ENCODE results near the gene ZBTB38. TPM values are rescaled to one million over a fixed set of nuclear protein-coding genes. Genes with fewer than 3 reads are reported as not detected.

The ZBTB38 gene
- total and polyA plus RNA-seq, 2 of the 13 experiments (the other 11 are each of a cell fraction or from before 2014, with no cell fraction given): 26.8 to 51.7 TPM

GRCh38 chr3:141370065-141370533, 1.8 kb downstream of the ZBTB38 start (continued):
- TF ChIP-seq, protein P1, sequence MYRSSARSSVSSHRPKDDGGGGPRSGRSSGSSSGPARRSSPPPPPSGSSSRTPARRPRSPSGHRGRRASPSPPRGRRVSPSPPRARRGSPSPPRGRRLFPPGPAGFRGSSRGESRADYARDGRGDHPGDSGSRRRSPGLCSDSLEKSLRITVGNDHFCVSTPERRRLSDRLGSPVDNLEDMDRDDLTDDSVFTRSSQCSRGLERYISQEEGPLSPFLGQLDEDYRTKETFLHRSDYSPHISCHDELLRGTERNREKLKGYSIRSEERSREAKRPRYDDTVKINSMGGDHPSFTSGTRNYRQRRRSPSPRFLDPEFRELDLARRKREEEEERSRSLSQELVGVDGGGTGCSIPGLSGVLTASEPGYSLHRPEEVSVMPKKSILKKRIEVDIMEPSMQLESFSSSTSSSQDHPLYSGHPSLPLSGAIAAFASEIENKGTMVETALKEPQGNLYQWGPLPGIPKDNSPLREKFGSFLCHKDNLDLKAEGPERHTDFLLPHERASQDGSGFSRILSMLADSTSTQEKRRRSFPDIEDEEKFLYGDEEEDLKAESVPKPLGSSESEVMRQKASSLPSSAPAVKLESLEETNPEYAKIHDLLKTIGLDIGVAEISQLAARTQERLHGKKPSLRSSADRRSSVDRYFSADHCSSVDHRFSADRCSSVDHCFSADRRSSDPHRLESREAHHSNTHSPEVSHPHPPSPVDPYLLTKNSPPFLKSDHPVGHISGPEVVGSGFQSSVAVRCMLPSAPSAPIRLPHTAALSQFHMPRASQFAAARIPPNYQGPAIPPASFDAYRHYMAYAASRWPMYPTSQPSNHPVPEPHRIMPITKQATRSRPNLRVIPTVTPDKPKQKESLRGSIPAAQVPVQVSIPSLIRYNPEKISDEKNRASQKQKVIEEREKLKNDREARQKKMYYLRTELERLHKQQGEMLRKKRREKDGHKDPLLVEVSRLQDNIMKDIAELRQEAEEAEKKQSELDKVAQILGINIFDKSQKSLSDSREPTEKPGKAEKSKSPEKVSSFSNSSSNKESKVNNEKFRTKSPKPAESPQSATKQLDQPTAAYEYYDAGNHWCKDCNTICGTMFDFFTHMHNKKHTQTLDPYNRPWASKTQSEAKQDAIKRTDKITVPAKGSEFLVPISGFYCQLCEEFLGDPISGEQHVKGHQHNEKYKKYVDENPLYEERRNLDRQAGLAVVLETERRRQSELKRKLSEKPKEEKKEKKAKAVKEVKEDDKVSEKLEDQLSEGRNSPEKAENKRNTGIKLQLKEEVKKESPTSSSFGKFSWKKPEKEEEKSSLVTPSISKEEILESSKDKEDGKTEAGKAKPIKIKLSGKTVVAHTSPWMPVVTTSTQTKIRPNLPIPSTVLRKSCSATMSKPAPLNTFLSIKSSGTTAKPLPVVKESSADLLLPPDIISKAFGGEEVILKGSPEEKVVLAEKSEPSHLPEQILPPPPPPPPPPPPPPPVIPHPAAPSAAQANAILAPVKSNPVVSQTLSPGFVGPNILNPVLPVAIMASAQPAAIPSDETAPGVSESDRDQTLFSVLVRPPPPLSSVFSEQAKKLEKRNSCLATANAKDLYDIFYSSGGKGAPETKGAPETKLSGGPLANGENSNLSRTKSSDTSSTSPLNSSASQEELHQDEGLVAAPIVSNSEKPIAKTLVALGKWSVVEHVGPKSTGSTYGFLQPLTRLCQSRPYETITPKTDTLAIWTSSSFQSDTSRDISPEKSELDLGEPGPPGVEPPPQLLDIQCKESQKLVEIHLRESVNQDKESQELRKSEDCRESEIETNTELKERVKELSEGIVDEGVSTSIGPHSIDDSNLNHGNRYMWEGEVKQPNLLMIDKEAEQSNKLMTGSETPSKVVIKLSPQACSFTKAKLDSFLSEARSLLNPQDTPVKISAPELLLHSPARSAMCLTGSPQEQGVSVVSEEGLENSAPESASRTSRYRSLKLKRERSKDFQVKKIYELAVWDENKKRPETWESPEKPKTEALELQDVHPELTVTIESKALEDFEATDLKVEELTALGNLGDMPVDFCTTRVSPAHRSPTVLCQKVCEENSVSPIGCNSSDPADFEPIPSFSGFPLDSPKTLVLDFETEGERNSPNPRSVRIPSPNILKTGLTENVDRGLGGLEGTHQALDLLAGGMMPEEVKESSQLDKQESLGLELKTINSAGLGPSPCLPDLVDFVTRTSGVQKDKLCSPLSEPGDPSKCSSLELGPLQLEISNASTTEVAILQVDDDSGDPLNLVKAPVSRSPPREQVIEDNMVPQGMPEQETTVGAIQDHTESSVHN (CRISPR knock-in tag; IDR thresholded peaks at IDR 0.05): no peak
- TF ChIP-seq ZNF121 (CRISPR knock-in tag; IDR thresholded peaks at IDR 0.05) (no peak), WIZ (CRISPR knock-in tag; IDR thresholded peaks at IDR 0.05) (no peak), MXI1 (IDR thresholded peaks at IDR 0.05; ENCODE audit: borderline replicate concordance, low read depth, low read length) (peak; percentile 70; the same call in 1 of the 3 replicates), MTF1 (CRISPR knock-in tag; IDR thresholded peaks at IDR 0.05) (no peak), JARID2 (CRISPR knock-in tag; IDR thresholded peaks at IDR 0.05; ENCODE audit: insufficient replicate concordance) (no peak), AGO1 (IDR thresholded peaks at IDR 0.05; ENCODE audit: low read depth, low read length, poor library complexity, severe bottlenecking) (no peak), IRF2 (CRISPR knock-in tag; IDR thresholded peaks at IDR 0.05) (peak; percentile 47; the same call in 1 of the 2 replicates), MAFK (conservative IDR thresholded peaks at IDR 0.05 in 1 of 2, IDR thresholded peaks at IDR 0.05 in 1 of 2; ENCODE audit: low read length in 2 of 2) (peak in 1 of 2 experiments; percentile 22; a peak in 1 of 4 replicates), KLF12 (CRISPR knock-in tag; IDR thresholded peaks at IDR 0.05; ENCODE audit: borderline replicate concordance) (no peak), ARNT (IDR thresholded peaks at IDR 0.05) (no peak), NKX3-1 (CRISPR knock-in tag; IDR thresholded peaks at IDR 0.05) (no peak), ZNF629 (CRISPR knock-in tag; conservative IDR thresholded peaks at IDR 0.05) (no peak), ZNF773 (CRISPR knock-in tag; IDR thresholded peaks at IDR 0.05; ENCODE audit: borderline replicate concordance) (no peak), TBX3 (IDR thresholded peaks at IDR 0.05; ENCODE audit: borderline replicate concordance) (no peak), ZNF766 (CRISPR knock-in tag; IDR thresholded peaks at IDR 0.05; ENCODE audit: borderline replicate concordance) (no peak), MAFF (IDR thresholded peaks at IDR 0.05; ENCODE audit: low read depth, low read length) (peak; percentile 47), KLF16 (CRISPR knock-in tag; IDR thresholded peaks at IDR 0.05) (no peak), ETV6 (CRISPR knock-in tag; conservative IDR thresholded peaks at IDR 0.05) (no peak)
- TF ChIP-seq, protein P2, sequence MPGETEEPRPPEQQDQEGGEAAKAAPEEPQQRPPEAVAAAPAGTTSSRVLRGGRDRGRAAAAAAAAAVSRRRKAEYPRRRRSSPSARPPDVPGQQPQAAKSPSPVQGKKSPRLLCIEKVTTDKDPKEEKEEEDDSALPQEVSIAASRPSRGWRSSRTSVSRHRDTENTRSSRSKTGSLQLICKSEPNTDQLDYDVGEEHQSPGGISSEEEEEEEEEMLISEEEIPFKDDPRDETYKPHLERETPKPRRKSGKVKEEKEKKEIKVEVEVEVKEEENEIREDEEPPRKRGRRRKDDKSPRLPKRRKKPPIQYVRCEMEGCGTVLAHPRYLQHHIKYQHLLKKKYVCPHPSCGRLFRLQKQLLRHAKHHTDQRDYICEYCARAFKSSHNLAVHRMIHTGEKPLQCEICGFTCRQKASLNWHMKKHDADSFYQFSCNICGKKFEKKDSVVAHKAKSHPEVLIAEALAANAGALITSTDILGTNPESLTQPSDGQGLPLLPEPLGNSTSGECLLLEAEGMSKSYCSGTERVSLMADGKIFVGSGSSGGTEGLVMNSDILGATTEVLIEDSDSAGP (CRISPR knock-in tag; IDR thresholded peaks at IDR 0.05; ENCODE audit: borderline replicate concordance): no peak
- TF ChIP-seq, protein P3, sequence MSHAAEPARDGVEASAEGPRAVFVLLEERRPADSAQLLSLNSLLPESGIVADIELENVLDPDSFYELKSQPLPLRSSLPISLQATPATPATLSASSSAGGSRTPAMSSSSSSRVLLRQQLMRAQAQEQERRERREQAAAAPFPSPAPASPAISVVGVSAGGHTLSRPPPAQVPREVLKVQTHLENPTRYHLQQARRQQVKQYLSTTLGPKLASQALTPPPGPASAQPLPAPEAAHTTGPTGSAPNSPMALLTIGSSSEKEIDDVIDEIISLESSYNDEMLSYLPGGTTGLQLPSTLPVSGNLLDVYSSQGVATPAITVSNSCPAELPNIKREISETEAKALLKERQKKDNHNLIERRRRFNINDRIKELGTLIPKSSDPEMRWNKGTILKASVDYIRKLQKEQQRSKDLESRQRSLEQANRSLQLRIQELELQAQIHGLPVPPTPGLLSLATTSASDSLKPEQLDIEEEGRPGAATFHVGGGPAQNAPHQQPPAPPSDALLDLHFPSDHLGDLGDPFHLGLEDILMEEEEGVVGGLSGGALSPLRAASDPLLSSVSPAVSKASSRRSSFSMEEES (CRISPR knock-in tag; IDR thresholded peaks at IDR 0.05): peak; percentile 33; the same call in 1 of the 2 replicates

Measured in HepG2 (cell line).